Prostate gland (tissue), 2 donors: ENCODE data around the gene MUCL1. TPM values are rescaled to one million over a fixed set of nuclear protein-coding genes. Genes with fewer than 3 reads are reported as not detected.

ENCODE experiments used
- DNase-seq: peaks from one replicate; pipeline ENCODE4 v3.0.0-alpha.2; 2019; ENCODE audit warnings: low spot score
- H3K27ac ChIP-seq, 2 donors: fragments of 200-600 bp; sonication (generic); 2 replicates each; pipeline ENCODE4 v1.5.1; 2017 to 2019
- H3K27me3 ChIP-seq: fragments of 200-600 bp; sonication (generic); replicated peaks from 2 replicates; pipeline ENCODE4 v1.5.1; 2019; ENCODE audit not compliant: insufficient read depth
- H3K36me3 ChIP-seq, 2 donors: fragments of 200-600 bp; sonication (generic); 1 replicate in 1 of 2; 2 replicates in 1 of 2; pipeline versions ENCODE4 v1.5.1 to v1.8.1; 2017 to 2019
- H3K4me1 ChIP-seq: fragments of 200-600 bp; sonication (generic); replicated peaks from 2 replicates; pipeline ENCODE4 v1.5.1; 2019
- H3K4me3 ChIP-seq, 2 donors: fragments of 200-600 bp; sonication (generic); 2 replicates each; pipeline ENCODE4 v1.5.1; 2017 to 2019
- H3K9me3 ChIP-seq: fragments of 200-600 bp; sonication (generic); 2 replicates; pipeline ENCODE4 v1.5.1; 2017
- CTCF ChIP-seq, 4 experiments: fragments of 200-600 bp in 2 of 4; fragments of 450-650 bp in 2 of 4; sonication (generic) in 2 of 4; IDR thresholded peaks; 1 replicate in 3 of 4; 2 replicates in 1 of 4; pipeline ENCODE4 v1.5.1; 2016 to 2019; ENCODE audit warnings: antibody characterized with exemption in 4 of 4, mild to moderate bottlenecking in 2 of 4, moderate library complexity in 2 of 4
- POLR2A ChIP-seq: fragments of 450-650 bp; IDR thresholded peaks from one replicate; pipeline ENCODE4 v1.6.1; 2016; ENCODE audit warnings: antibody characterized with exemption, mild to moderate bottlenecking
- POLR2AphosphoS5 ChIP-seq: sonication (generic); formaldehyde crosslinking; IDR thresholded peaks from one replicate; pipeline ENCODE4 v1.6.1; 2017; ENCODE audit warnings: antibody characterized with exemption
- WGBS: methylation state at CpG from one replicate; pipeline ENCODE4 v1.1.5; 2018; 5-methylcytosine and 5-hydroxymethylcytosine counted together
- intact Hi-C: fragments of 100-400 bp; cut with DNase I; formaldehyde crosslinking; loops from one replicate; pipeline ENCODE4 v1.14.2; 2022
- total RNA-seq, 2 donors: library from RNA; depleted of rRNA; stranded (reverse); fragments of >200 nt; gene quantifications; one replicate each; pipeline ENCODE4 v1.1.0, GENCODE V29; 2016

MUCL1 gene
- total RNA-seq, 2 donors from 2014 or later: not detected

DNA sequence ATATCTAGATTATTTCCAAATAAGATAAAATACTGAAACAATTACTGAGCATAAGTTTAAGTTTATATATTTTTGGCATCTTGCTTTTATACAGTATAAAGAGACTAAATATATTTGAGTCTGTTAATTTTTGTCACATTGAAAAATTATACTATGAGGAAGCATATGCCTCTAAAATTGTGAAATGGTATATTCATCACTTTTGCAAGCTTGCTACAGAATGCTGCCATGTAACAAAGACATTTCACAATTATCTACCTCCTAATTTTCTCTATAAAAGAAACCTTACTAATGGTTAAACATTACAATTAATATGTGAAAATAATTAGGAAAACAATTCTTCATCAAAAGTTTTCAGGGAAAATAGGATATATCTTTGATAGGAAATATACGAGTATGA is 22.7 kb upstream of the MUCL1 start:
- no peak for DNase-seq
- H3K4me3 ChIP-seq: no peak overlapping the region
- H3K4me1 ChIP-seq: no peaks in the 10 kb centered on the region
- 86% methylated on average over 1 of the region's 1 CpG for WGBS
- H3K36me3 ChIP-seq: no peaks in the 10 kb centered on the region
- intact Hi-C loops: no loop called here
- H3K27ac ChIP-seq: no peak overlapping the region
- no peaks in the 10 kb centered on the region for H3K27me3 ChIP-seq
- no peaks in the 10 kb centered on the region for H3K9me3 ChIP-seq
- TF ChIP-seq POLR2AphosphoS5 (no peak), CTCF (IDR thresholded peaks at IDR 0.05) (no peak), POLR2A (no peak)

GRCh38 chr12:54840244-54840865 is 14.0 kb upstream of the MUCL1 start:
- Histone ChIP-seq H3K9me3 (no peaks in the 10 kb centered on the region), H3K27me3 (no peaks in the 10 kb centered on the region), H3K36me3 (no peaks in the 10 kb centered on the region), H3K27ac (no peak overlapping the region), H3K4me1 (no peaks in the 10 kb centered on the region), H3K4me3 (no peak overlapping the region)
- DNase-seq: no peak
- intact Hi-C loops: no loop called here
- TF ChIP-seq POLR2A (no peak), CTCF (IDR thresholded peaks at IDR 0.05) (no peak), POLR2AphosphoS5 (no peak)
- WGBS: 35% methylated on average over 3 of the region's 3 CpGs

- intact Hi-C loops: no loop called here
- Histone ChIP-seq H3K36me3 (no peaks in the 10 kb centered on the region), H3K27me3 (no peaks in the 10 kb centered on the region), H3K9me3 (no peaks in the 10 kb centered on the region), H3K4me3 (no peak overlapping the region), H3K4me1 (no peaks in the 10 kb centered on the region), H3K27ac (no peak overlapping the region)
- WGBS: 50% methylated on average over 2 of the region's 2 CpGs
- no peak for DNase-seq
- TF ChIP-seq POLR2AphosphoS5: no peak
- no peak for TF ChIP-seq CTCF (IDR thresholded peaks at IDR 0.05)
- no peak for TF ChIP-seq POLR2A
These were observed 3.1 kb downstream of the MUCL1 start for GRCh38 chr12:54857406-54857805.

GRCh38 chr12:54858562-54858961 is 4.2 kb downstream of the MUCL1 start:
- WGBS: 71% methylated on average over 1 of the region's 1 CpG
- no peak overlapping the region for H3K27ac ChIP-seq
- H3K4me1 ChIP-seq: no peaks in the 10 kb centered on the region
- no peak for DNase-seq
- no peak overlapping the region for H3K4me3 ChIP-seq
- TF ChIP-seq POLR2A (no peak), POLR2AphosphoS5 (no peak), CTCF (IDR thresholded peaks at IDR 0.05) (no peak)
- H3K36me3 ChIP-seq: no peaks in the 10 kb centered on the region
- H3K9me3 ChIP-seq: no peaks in the 10 kb centered on the region
- intact Hi-C loops: no loop called here
- no peaks in the 10 kb centered on the region for H3K27me3 ChIP-seq

- Histone ChIP-seq H3K36me3 (no peaks in the 10 kb centered on the region), H3K9me3 (no peaks in the 10 kb centered on the region), H3K4me1 (no peaks in the 10 kb centered on the region), H3K27me3 (no peaks in the 10 kb centered on the region), H3K27ac (no peak overlapping the region), H3K4me3 (no peak overlapping the region)
- TF ChIP-seq POLR2AphosphoS5 (no peak), POLR2A (no peak), CTCF (IDR thresholded peaks at IDR 0.05) (no peak)
- WGBS: 42% methylated on average over 4 of the region's 4 CpGs
- DNase-seq: no peak
- intact Hi-C loops: no loop called here
These were observed 5.2 kb downstream of the MUCL1 start for GRCh38 chr12:54859502-54859901.
